Neutrophil (primary cell): ENCODE data around the gene PPP6R2.

Source experiments
- H3K27ac ChIP-seq: fragments of 200-600 bp; sonication (generic); 2 replicates; pipeline ENCODE4 v1.5.1; 2016; ENCODE audit warnings: mild to moderate bottlenecking, moderate library complexity
- H3K27me3 ChIP-seq: fragments of 200-600 bp; sonication (generic); 2 replicates; pipeline ENCODE4 v1.6.0; 2016; ENCODE audit warnings: mild to moderate bottlenecking
- H3K36me3 ChIP-seq: fragments of 200-600 bp; sonication (generic); 2 replicates; pipeline ENCODE4 v1.5.1; 2017
- H3K4me1 ChIP-seq, 2 experiments: fragments of 200-600 bp in 1 of 2; sonication (generic) in 1 of 2; 1 replicate in 1 of 2; 2 replicates in 1 of 2; pipeline versions ENCODE4 v1.5.1 to v1.6.1; 2013 to 2016; ENCODE audit warnings: low read depth in 1 of 2, low read length in 1 of 2, mild to moderate bottlenecking in 1 of 2, moderate library complexity in 1 of 2; ENCODE audit not compliant: control insufficient read depth in 1 of 2, insufficient read depth in 1 of 2
- H3K4me3 ChIP-seq, 2 experiments: fragments of 200-600 bp in 1 of 2; sonication (generic) in 1 of 2; 1 replicate in 1 of 2; 2 replicates in 1 of 2; pipeline ENCODE4 v1.5.1; 2013 to 2016; ENCODE audit warnings: low read depth in 1 of 2, low read length in 1 of 2, mild to moderate bottlenecking in 1 of 2, moderate library complexity in 1 of 2
- H3K9me3 ChIP-seq: fragments of 200-600 bp; sonication (generic); 2 replicates; pipeline ENCODE4 v1.5.1; 2016
- CTCF ChIP-seq: fragments of 200-600 bp; sonication (generic); IDR thresholded peaks from 2 replicates; pipeline ENCODE4 v1.5.1; 2016; ENCODE audit warnings: antibody characterized with exemption

PPP6R2 gene

GRCh38 chr22:50438305-50439275 lies 95.5 kb downstream of the PPP6R2 start:
- peaks cover 91% of the 10 kb centered on the region for H3K36me3 ChIP-seq
- H3K27ac ChIP-seq, result no peak overlapping the region
- no peaks in the 10 kb centered on the region for H3K4me1 ChIP-seq
- no peak overlapping the region for H3K4me3 ChIP-seq
- H3K27me3 ChIP-seq, result no peaks in the 10 kb centered on the region
- no peaks in the 10 kb centered on the region for H3K9me3 ChIP-seq
- TF ChIP-seq CTCF, result no peak

GRCh38 chr22:50439314-50439870 lies 96.3 kb downstream of the PPP6R2 start:
- H3K27ac ChIP-seq, result no peak overlapping the region
- H3K9me3 ChIP-seq, result no peaks in the 10 kb centered on the region
- no peak overlapping the region for H3K4me3 ChIP-seq
- no peak for TF ChIP-seq CTCF
- no peaks in the 10 kb centered on the region for H3K4me1 ChIP-seq
- peaks cover 97% of the 10 kb centered on the region for H3K36me3 ChIP-seq
- H3K27me3 ChIP-seq, result no peaks in the 10 kb centered on the region

GRCh38 chr22:50439871-50440331 lies 96.8 kb downstream of the PPP6R2 start:
- H3K9me3 ChIP-seq, result no peaks in the 10 kb centered on the region
- H3K4me3 ChIP-seq, result no peak overlapping the region
- no peak for TF ChIP-seq CTCF
- H3K27me3 ChIP-seq, result no peaks in the 10 kb centered on the region
- no peaks in the 10 kb centered on the region for H3K4me1 ChIP-seq
- H3K27ac ChIP-seq, result no peak overlapping the region
- H3K36me3 ChIP-seq, result peaks cover 96% of the 10 kb centered on the region

- no peaks in the 10 kb centered on the region for H3K9me3 ChIP-seq
- no peaks in the 10 kb centered on the region for H3K4me1 ChIP-seq
- no peak overlapping the region for H3K27ac ChIP-seq
- H3K4me3 ChIP-seq, result no peak overlapping the region
- H3K27me3 ChIP-seq, result no peaks in the 10 kb centered on the region
- peaks cover 96% of the 10 kb centered on the region for H3K36me3 ChIP-seq
- TF ChIP-seq CTCF, result no peak
These were observed 97.6 kb downstream of the PPP6R2 start for GRCh38 chr22:50440544-50441249.

GRCh38 chr22:50441428-50441993 lies 98.4 kb downstream of the PPP6R2 start:
- TF ChIP-seq CTCF, result no peak
- H3K4me1 ChIP-seq, result no peaks in the 10 kb centered on the region
- no peaks in the 10 kb centered on the region for H3K27me3 ChIP-seq
- H3K27ac ChIP-seq, result no peak overlapping the region
- H3K4me3 ChIP-seq, result no peak overlapping the region
- H3K9me3 ChIP-seq, result no peaks in the 10 kb centered on the region
- H3K36me3 ChIP-seq, result peaks cover 96% of the 10 kb centered on the region
